Osteoblast (primary cell): Measurements from ENCODE around the gene TMTC3. TPM values are rescaled to one million over a fixed set of nuclear protein-coding genes. Genes with fewer than 3 reads are reported as not detected.

Source experiments
- DNase-seq: peaks from one replicate; pipeline ENCODE4 v3.0.0; 2011; ENCODE audit warnings: low spot score, mixed read lengths; ENCODE audit not compliant: insufficient read length; ENCODE audit errors: missing footprints
- H2AFZ ChIP-seq: 2 replicates; pipeline ENCODE4 v1.6.0; 2011; ENCODE audit warnings: mild to moderate bottlenecking, low read length
- H3K27ac ChIP-seq: 2 replicates; pipeline ENCODE4 v1.5.1; 2011; ENCODE audit warnings: mild to moderate bottlenecking, low read depth, low read length, moderate library complexity
- H3K27me3 ChIP-seq: 2 replicates; pipeline ENCODE4 v1.6.0; 2012; ENCODE audit warnings: mild to moderate bottlenecking, control low read depth, inconsistent platforms, low read length, moderate library complexity; ENCODE audit not compliant: insufficient read depth
- H3K36me3 ChIP-seq: 2 replicates; pipeline ENCODE4 v1.5.1; 2011; ENCODE audit warnings: mild to moderate bottlenecking, low read length, control low read depth, moderate library complexity; ENCODE audit not compliant: insufficient read depth
- H3K4me1 ChIP-seq: 2 replicates; pipeline ENCODE4 v1.5.1; 2011; ENCODE audit warnings: mild to moderate bottlenecking, low read length, control low read depth, moderate library complexity; ENCODE audit not compliant: insufficient read depth
- H3K4me2 ChIP-seq: 2 replicates; pipeline ENCODE4 v1.6.0; 2011; ENCODE audit warnings: mild to moderate bottlenecking, low read length; ENCODE audit not compliant: insufficient read depth
- H3K4me3 ChIP-seq: fragments of 200-600 bp; sonication (generic); 3 replicates; pipeline ENCODE4 v1.5.1; 2012; ENCODE audit warnings: mild to moderate bottlenecking, low read length, inconsistent platforms; ENCODE audit not compliant: insufficient read depth
- H3K79me2 ChIP-seq: 2 replicates; pipeline ENCODE4 v1.6.0; 2012; ENCODE audit warnings: mild to moderate bottlenecking, low read length, control low read depth, inconsistent platforms; ENCODE audit not compliant: insufficient read depth
- H3K9me3 ChIP-seq: 2 replicates; pipeline ENCODE4 v1.5.1; 2011; ENCODE audit warnings: low read depth, low read length, control low read depth
- H4K20me1 ChIP-seq: 2 replicates; pipeline ENCODE4 v1.6.0; 2012; ENCODE audit warnings: mild to moderate bottlenecking, low read length, control low read depth; ENCODE audit not compliant: insufficient read depth
- total RNA-seq: library from RNA; depleted of rRNA; stranded (reverse); fragments of >200 nt; gene quantifications from 2 replicates; pipeline ENCODE4 v1.2.3, GENCODE V29; 2012
- TF ChIP-seq, protein P1 (sequence below): IDR thresholded peaks from 2 replicates; pipeline ENCODE4 v1.5.1; 2011; ENCODE audit warnings: mild to moderate bottlenecking, low read depth, low read length, moderate library complexity; ENCODE audit errors: extremely low read depth

Gene TMTC3
- total RNA-seq, 1 donor: 46.3 TPM

GRCh38 chr12:88235183-88235833 lies 93.2 kb downstream of the TMTC3 start:
- no peak overlapping the region for H2AFZ ChIP-seq
- no peak overlapping the region for H3K4me2 ChIP-seq
- no peaks in the 10 kb centered on the region for H3K79me2 ChIP-seq
- H3K27me3 ChIP-seq: no peaks in the 10 kb centered on the region
- H3K27ac ChIP-seq: no peak overlapping the region
- TF ChIP-seq, protein P1, sequence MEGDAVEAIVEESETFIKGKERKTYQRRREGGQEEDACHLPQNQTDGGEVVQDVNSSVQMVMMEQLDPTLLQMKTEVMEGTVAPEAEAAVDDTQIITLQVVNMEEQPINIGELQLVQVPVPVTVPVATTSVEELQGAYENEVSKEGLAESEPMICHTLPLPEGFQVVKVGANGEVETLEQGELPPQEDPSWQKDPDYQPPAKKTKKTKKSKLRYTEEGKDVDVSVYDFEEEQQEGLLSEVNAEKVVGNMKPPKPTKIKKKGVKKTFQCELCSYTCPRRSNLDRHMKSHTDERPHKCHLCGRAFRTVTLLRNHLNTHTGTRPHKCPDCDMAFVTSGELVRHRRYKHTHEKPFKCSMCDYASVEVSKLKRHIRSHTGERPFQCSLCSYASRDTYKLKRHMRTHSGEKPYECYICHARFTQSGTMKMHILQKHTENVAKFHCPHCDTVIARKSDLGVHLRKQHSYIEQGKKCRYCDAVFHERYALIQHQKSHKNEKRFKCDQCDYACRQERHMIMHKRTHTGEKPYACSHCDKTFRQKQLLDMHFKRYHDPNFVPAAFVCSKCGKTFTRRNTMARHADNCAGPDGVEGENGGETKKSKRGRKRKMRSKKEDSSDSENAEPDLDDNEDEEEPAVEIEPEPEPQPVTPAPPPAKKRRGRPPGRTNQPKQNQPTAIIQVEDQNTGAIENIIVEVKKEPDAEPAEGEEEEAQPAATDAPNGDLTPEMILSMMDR: no peak
- peaks cover 6% of the 10 kb centered on the region for H3K4me1 ChIP-seq
- no peak for DNase-seq
- no peaks in the 10 kb centered on the region for H4K20me1 ChIP-seq
- H3K36me3 ChIP-seq: no peaks in the 10 kb centered on the region
- no peak overlapping the region for H3K4me3 ChIP-seq
- no peaks in the 10 kb centered on the region for H3K9me3 ChIP-seq

- no peaks in the 10 kb centered on the region for H4K20me1 ChIP-seq
- H3K9me3 ChIP-seq: no peaks in the 10 kb centered on the region
- peak overlapping the region; percentile 27 for H2AFZ ChIP-seq
- H3K4me3 ChIP-seq: no peak overlapping the region
- H3K79me2 ChIP-seq: no peaks in the 10 kb centered on the region
- peak overlapping the region; percentile 9 for H3K27ac ChIP-seq
- no peak for DNase-seq
- no peaks in the 10 kb centered on the region for H3K27me3 ChIP-seq
- H3K4me2 ChIP-seq: no peak overlapping the region
- TF ChIP-seq, protein P1: no peak
- H3K4me1 ChIP-seq: peaks cover 19% of the 10 kb centered on the region
- no peaks in the 10 kb centered on the region for H3K36me3 ChIP-seq
Measured at GRCh38 chr12:88237954-88238353, 95.8 kb downstream of the TMTC3 start.

GRCh38 chr12:88238406-88238805 lies 96.3 kb downstream of the TMTC3 start:
- Histone ChIP-seq H4K20me1 (no peaks in the 10 kb centered on the region), H3K79me2 (no peaks in the 10 kb centered on the region), H3K4me1 (peaks cover 21% of the 10 kb centered on the region), H2AFZ (peak overlapping the region; percentile 27), H3K27me3 (no peaks in the 10 kb centered on the region), H3K9me3 (no peaks in the 10 kb centered on the region), H3K4me2 (no peak overlapping the region), H3K4me3 (no peak overlapping the region), H3K36me3 (no peaks in the 10 kb centered on the region), H3K27ac (peak overlapping the region; percentile 9)
- TF ChIP-seq, protein P1: no peak
- no peak for DNase-seq

DNA sequence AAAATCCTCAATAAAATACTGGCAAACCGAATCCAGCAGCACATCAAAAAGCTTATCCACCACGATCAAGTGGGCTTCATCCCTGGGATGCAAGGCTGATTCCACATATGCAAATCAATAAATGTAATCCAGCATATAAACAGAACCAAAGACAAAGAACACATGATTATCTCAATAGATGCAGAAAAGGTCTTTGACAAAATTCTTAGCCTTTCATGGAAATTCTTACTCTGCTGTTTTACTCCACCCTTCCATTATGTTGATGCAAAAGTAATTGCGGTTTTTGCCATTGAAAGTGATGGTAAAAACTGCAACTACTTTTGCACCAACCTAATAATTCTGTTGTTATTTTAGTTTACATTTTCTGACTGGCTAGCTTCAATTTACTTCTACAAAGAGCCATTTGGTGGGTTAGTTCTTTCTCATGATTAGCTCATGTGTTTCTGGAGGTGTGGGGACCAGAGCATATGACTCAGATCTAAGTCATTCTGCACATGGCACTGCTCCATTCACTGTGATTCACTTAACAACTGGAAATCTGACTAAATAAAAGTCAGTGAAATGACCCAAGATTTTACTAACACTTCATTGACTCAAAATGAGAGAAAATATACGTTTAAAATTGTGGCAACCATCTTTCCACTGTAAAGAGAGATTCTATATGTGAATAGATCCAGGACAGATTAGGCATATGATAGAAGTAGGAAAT lies 99.9 kb downstream of the TMTC3 start:
- DNase-seq: peak; percentile 50
- Histone ChIP-seq H3K4me3 (no peak overlapping the region), H3K4me1 (peaks cover 39% of the 10 kb centered on the region), H3K36me3 (no peaks in the 10 kb centered on the region), H3K27ac (peak overlapping the region; percentile 84), H2AFZ (peak overlapping the region; percentile 58), H3K9me3 (no peaks in the 10 kb centered on the region), H3K4me2 (peak overlapping the region; percentile 56), H4K20me1 (no peaks in the 10 kb centered on the region), H3K27me3 (no peaks in the 10 kb centered on the region), H3K79me2 (no peaks in the 10 kb centered on the region)
- TF ChIP-seq, protein P1: no peak
